Esophagus squamous epithelium (tissue), 5 donors: ENCODE data around the gene EHD2. TPM values are rescaled to one million over a fixed set of nuclear protein-coding genes. Genes with fewer than 3 reads are reported as not detected.
A peak's percentile ranks its signal among the peaks of the same experiment; 100 is the strongest.

ENCODE experiments used
- DNase-seq: peaks from one replicate; lab custom pipeline; 2025; lab: John Stamatoyannopoulos, UW
- H3K27ac ChIP-seq, 4 donors: fragments of 200-600 bp; sonication (generic); one replicate each; pipeline ENCODE4 v1.5.1; 2016 to 2019; ENCODE audit warnings: mild to moderate bottlenecking in 1 of 4
- H3K27me3 ChIP-seq, 4 donors: fragments of 200-600 bp; sonication (generic); 1 replicate in 3 of 4; 2 replicates in 1 of 4; pipeline versions ENCODE4 v1.5.1 to v1.6.0; 2017 to 2021; ENCODE audit warnings: antibody characterized with exemption in 1 of 4
- H3K36me3 ChIP-seq, 3 donors: fragments of 200-600 bp; sonication (generic); one replicate each; pipeline ENCODE4 v1.5.1; 2016 to 2019
- H3K4me1 ChIP-seq, 3 donors: fragments of 200-600 bp; sonication (generic); one replicate each; pipeline ENCODE4 v1.5.1; 2017 to 2019
- H3K4me3 ChIP-seq, 4 donors: fragments of 200-600 bp; sonication (generic); 1 replicate in 3 of 4; 2 replicates in 1 of 4; pipeline ENCODE4 v1.5.1; 2016 to 2019; ENCODE audit warnings: mild to moderate bottlenecking in 2 of 4, moderate library complexity in 1 of 4
- H3K9me3 ChIP-seq, 3 donors: fragments of 200-600 bp; sonication (generic); one replicate each; pipeline ENCODE4 v1.5.1; 2016 to 2019
- POLR2A ChIP-seq, 4 donors: fragments of 450-650 bp; IDR thresholded peaks; one replicate each; pipeline ENCODE4 v1.6.1; 2017; ENCODE audit warnings: antibody characterized with exemption in 4 of 4, mild to moderate bottlenecking in 4 of 4, moderate library complexity in 3 of 4
- WGBS, 2 donors: methylation state at CpG; one replicate each; pipeline ENCODE4 v1.1.5; 2018; 5-methylcytosine and 5-hydroxymethylcytosine counted together
- intact Hi-C: fragments of 100-400 bp; cut with DNase I; formaldehyde crosslinking; loops from one replicate; pipeline ENCODE4 v1.15.0; 2022
- total RNA-seq, 4 donors: library from RNA; depleted of rRNA; stranded (reverse); fragments of >200 nt; gene quantifications; one replicate each; pipeline ENCODE4 v1.1.0, GENCODE V29; 2016
- TF ChIP-seq, protein P1 (sequence below), 6 experiments: fragments of 450-650 bp in 4 of 6; fragments of 200-600 bp in 2 of 6; sonication (generic) in 2 of 6; IDR thresholded peaks; one replicate each; pipeline ENCODE4 v1.5.1; 2016 to 2019; ENCODE audit warnings: antibody characterized with exemption in 6 of 6, mild to moderate bottlenecking in 4 of 6, moderate library complexity in 4 of 6
- donor health status: DM: yes; HTN: yes; CAD: no.

The EHD2 gene
- total RNA-seq, 4 donors from 2014 or later: 34.8 to 50.7 (median 39.2) TPM

DNA sequence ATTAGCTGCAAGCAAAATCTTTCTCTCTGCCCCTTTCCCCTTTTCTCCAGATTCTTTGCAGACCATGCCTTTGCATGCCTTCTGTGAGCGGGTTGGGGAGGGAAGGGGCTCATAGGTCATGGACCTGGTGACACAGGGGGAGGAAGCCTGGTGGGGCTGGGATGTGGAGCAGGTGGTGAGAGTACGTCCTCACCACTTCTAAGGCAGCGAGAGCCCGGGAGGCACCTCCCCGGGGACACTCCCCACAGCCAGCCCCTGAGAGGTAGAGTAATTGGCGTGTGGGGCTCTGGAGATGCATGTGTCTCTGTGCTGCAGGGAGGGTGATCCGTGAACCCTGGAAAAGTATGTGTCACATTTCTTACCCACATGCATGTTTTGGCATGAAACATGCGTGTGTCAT, 42.5 kb upstream of the EHD2 start:
- Histone ChIP-seq H3K27me3 (no peaks in the 10 kb centered on the region), H3K27ac (no peak overlapping the region), H3K4me3 (no peak overlapping the region), H3K36me3 (peaks cover 0 to 48% (median 0%) of the 10 kb centered on the region in 3 donors), H3K4me1 (peaks cover 10 to 31% (median 24%) of the 10 kb centered on the region in 3 donors), H3K9me3 (no peaks in the 10 kb centered on the region)
- DNase-seq: no peak
- 95 to 100% methylated on average over 1 to 3 of the region's 8 CpGs for WGBS, 2 donors
- intact Hi-C loops: no loop called here
- TF ChIP-seq, protein P1, sequence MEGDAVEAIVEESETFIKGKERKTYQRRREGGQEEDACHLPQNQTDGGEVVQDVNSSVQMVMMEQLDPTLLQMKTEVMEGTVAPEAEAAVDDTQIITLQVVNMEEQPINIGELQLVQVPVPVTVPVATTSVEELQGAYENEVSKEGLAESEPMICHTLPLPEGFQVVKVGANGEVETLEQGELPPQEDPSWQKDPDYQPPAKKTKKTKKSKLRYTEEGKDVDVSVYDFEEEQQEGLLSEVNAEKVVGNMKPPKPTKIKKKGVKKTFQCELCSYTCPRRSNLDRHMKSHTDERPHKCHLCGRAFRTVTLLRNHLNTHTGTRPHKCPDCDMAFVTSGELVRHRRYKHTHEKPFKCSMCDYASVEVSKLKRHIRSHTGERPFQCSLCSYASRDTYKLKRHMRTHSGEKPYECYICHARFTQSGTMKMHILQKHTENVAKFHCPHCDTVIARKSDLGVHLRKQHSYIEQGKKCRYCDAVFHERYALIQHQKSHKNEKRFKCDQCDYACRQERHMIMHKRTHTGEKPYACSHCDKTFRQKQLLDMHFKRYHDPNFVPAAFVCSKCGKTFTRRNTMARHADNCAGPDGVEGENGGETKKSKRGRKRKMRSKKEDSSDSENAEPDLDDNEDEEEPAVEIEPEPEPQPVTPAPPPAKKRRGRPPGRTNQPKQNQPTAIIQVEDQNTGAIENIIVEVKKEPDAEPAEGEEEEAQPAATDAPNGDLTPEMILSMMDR (IDR thresholded peaks at IDR 0.05): no peak
- no peak for TF ChIP-seq POLR2A (IDR thresholded peaks at IDR 0.05)

DNA sequence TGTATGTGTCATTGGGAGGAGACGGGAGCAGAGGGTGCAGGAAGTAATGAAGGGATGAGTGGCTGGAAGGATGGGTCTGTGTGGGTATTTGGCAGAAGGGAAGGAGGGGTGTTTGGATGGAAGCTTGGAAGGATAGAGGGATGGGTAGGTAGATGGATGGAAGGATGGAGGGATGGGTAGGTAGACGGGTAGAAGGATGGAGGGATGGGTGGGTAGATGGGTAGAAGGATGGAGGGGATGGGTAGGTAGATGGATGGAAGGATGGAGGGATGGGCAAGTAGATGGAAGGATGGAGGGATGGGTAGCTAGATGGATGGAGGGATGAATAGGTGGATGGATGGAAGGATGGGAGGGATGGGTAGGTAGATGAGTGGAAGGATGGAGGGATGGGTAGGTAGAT, 41.7 kb upstream of the EHD2 start:
- Histone ChIP-seq H3K9me3 (no peaks in the 10 kb centered on the region), H3K36me3 (peaks cover 0 to 56% (median 0%) of the 10 kb centered on the region in 3 donors), H3K27me3 (no peaks in the 10 kb centered on the region), H3K4me1 (peaks cover 5 to 23% (median 16%) of the 10 kb centered on the region in 3 donors), H3K27ac (no peak overlapping the region), H3K4me3 (no peak overlapping the region)
- no peak for DNase-seq
- intact Hi-C loops: no loop called here
- TF ChIP-seq, protein P1 (IDR thresholded peaks at IDR 0.05): no peak
- TF ChIP-seq POLR2A (IDR thresholded peaks at IDR 0.05): no peak
- WGBS, 2 donors: 92 to 96% methylated on average over 2 of the region's 2 CpGs

DNA sequence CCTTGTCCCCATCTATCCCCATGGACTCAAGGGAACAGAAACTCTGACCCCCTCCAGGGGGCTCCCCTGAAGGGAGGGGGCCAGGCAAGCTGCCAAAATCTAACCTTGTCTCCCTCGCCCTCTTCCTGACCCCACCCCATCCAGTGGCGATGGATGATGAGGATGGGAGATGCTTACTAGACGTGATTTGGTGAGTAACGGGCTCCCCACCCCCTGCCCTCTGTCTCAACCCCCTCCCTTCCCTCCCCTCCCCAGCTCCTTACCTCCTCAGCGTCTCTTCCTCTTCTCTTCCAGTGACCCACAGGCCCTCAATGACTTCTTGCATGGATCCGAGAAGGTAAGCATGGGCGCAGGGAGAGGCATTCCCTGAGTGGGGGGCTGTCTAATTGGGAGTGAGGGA, 39.8 kb upstream of the EHD2 start:
- WGBS, 2 donors: 95 to 100% methylated on average over 4 to 6 of the region's 7 CpGs
- Histone ChIP-seq H3K4me1 (peaks cover 0 to 4% (median 0%) of the 10 kb centered on the region in 3 donors), H3K4me3 (no peak overlapping the region), H3K9me3 (no peaks in the 10 kb centered on the region), H3K27me3 (no peaks in the 10 kb centered on the region), H3K36me3 (peaks cover 0 to 75% (median 0%) of the 10 kb centered on the region in 3 donors), H3K27ac (no peak overlapping the region)
- no peak for DNase-seq
- TF ChIP-seq, protein P1 (IDR thresholded peaks at IDR 0.05): no peak
- TF ChIP-seq POLR2A (IDR thresholded peaks at IDR 0.05): no peak
- intact Hi-C loops: no loop called here

DNA sequence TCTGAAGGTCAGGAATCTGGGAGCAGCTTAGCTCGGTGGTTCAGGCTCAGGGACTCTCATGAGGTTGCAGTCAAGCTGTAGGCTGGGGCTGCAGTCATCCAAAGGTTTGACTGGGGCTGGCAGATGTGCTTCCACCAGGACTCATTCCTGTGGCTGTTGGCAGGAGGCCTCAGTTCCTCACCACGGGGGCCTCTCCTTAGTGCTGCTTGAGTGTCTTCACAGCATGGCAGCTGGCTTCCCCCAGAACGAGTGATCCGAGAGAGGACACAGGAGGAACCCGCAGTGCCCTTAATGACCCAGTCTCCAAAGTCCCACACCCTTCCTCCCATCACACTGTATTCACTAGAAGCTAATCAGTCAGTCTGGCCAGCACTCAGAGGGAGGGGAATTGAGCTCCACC, 38.7 kb upstream of the EHD2 start:
- Histone ChIP-seq H3K36me3 (peaks cover 4 to 86% (median 5%) of the 10 kb centered on the region in 3 donors), H3K4me3 (no peak overlapping the region), H3K27ac (peak overlapping the region in 1 of 4 donors; percentile 0), H3K4me1 (no peaks in the 10 kb centered on the region), H3K27me3 (no peaks in the 10 kb centered on the region), H3K9me3 (no peaks in the 10 kb centered on the region)
- intact Hi-C loops: no loop called here
- DNase-seq: no peak
- TF ChIP-seq POLR2A (IDR thresholded peaks at IDR 0.05): no peak
- TF ChIP-seq, protein P1 (IDR thresholded peaks at IDR 0.05): no peak
- WGBS, 2 donors: 78 to 100% methylated on average over 1 to 4 of the region's 5 CpGs

DNA sequence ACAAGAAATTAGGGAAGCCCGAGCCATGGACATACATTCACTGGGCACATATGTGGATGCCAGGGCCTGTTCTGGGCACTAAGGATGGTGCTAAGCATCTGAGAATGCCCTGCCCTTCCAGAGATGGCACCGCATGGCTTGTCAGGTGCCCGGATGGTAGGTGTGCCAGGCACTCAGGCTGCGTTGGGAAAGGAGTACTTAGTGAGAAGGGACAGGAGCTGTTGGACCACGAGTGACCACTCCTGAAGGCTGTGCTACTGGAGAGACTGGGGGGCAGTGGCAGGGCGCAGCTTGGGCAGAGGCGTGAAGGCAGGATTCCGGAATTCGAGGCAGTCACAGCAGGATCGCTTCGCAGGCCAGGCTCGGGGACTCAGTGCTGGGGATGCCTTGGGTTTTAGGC, 38.0 kb upstream of the EHD2 start:
- H3K4me3 ChIP-seq: no peak overlapping the region
- 93 to 94% methylated on average over 11 to 12 of the region's 12 CpGs for WGBS, 2 donors
- TF ChIP-seq, protein P1 (IDR thresholded peaks at IDR 0.05): no peak
- TF ChIP-seq POLR2A (IDR thresholded peaks at IDR 0.05): no peak
- no peaks in the 10 kb centered on the region for H3K27me3 ChIP-seq
- intact Hi-C loops: no loop called here
- H3K9me3 ChIP-seq: no peaks in the 10 kb centered on the region
- peaks cover 11 to 86% (median 12%) of the 10 kb centered on the region in 3 donors for H3K36me3 ChIP-seq
- no peak for DNase-seq
- H3K4me1 ChIP-seq: no peaks in the 10 kb centered on the region
- no peak overlapping the region for H3K27ac ChIP-seq
